ENCODE measurements around the gene MATCAP1. TPM values are rescaled to one million over a fixed set of nuclear protein-coding genes. Genes with fewer than 3 reads are reported as not detected.
A peak's percentile ranks its signal among the peaks of the same experiment; 100 is the strongest.

MATCAP1 gene
- total RNA-seq, 2 experiments from 2014 or later = 21.9 to 24.0 TPM

DNA sequence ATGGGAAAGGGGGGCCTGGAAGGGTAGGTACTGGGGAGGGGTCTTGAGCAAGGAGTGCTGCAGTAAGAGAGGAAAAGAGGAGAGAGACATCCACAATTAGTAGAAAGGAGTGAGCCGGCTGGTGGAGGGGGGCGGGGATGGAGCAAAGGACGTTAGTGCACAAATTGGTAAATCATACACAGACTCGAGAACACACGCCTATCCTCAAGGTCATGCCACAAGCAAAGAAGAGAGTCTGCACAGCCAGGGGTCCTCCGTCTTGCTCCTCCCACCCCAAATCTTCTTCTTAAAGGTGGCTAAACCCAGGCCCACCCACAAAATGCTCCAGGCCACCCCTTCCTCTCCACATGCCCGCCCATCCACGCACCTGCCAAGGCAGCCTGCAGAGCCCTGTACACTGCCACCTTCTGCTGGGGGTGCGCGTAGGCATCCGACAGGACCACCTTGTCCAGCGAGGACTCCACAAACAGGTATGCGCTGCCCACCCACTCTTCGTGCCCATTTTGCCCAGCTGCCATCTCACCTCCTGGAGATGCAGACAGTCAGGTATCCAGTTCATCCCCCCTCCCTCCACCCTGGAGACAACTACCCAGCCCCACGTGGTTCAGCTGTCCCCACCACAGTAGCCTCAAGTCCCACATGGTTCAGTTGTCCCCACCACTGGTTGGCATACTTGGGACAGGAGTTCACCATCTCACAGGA lies 27.5 kb downstream of the MATCAP1 start:
- Mint-ChIP-seq H3K4me1 (ENCODE audit: low read depth) (peaks cover 31% of the 10 kb centered on the region), H3K27ac (no peak overlapping the region), H3K36me3 (ENCODE audit: low read depth) (peaks cover 4% of the 10 kb centered on the region), H3K27me3 (ENCODE audit: low read depth) (peaks cover 8% of the 10 kb centered on the region), H3K4me3 (no peak overlapping the region), H3K9me3 (no peaks in the 10 kb centered on the region)
- intact Hi-C loops (cut with micrococcal nuclease) = loop anchor here (10.0 kb wide), 1 partner anchor 239 kb away; the partner anchor contains the start of gene TPPP3
- no peak for DNase-seq
- CTCF ChIA-PET = interaction anchor here (0.9 to 8.7 kb wide), 16 partner anchors 10 to 181 kb away, joined by 3 to 163 read pairs (median 8); partner anchors contain the start of gene CES4A

DNA sequence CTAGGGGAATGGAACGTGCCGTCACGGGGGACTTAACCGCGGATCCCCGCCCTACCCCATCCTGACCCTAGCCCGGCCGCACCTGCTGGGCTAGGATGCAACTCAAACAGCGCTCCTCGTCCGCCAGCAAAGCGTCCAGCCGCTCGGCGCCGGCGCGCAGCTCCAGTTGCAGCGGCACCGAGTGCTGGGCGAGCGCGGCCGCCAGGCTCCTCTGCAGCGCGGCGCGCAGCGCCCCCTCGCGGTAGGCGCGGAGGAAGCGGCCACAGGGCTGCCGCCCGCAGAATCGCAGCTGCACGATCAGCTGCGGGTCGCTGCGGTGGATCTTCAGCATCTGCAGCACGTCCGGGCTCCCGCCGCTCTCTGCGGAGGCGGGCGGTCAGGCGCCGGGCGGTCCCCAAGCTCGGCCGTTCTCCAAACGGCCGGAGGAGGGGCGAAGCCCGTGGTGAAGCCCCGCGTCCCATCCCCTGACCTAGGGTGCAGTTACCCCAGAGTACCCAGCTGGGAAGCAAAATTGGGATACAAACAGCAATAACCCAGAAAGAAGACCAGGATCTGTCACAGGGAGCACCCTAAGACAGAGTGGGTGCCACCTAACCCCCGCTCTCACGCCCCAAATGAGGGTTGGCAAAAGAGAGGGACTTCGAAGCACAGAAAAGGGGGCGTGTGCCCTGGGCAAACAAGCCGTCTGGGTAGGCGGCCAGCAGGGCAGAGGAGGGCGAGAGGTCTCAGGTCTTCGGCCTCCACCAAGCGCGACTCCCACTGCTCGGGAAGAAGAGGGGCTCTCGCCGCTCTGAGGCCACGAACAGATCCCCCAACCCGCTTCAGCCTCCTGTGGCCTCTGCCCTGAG lies 28.2 kb downstream of the MATCAP1 start:
- peaks cover 8% of the 10 kb centered on the region for H3K27me3 Mint-ChIP-seq (ENCODE audit: low read depth)

DNA sequence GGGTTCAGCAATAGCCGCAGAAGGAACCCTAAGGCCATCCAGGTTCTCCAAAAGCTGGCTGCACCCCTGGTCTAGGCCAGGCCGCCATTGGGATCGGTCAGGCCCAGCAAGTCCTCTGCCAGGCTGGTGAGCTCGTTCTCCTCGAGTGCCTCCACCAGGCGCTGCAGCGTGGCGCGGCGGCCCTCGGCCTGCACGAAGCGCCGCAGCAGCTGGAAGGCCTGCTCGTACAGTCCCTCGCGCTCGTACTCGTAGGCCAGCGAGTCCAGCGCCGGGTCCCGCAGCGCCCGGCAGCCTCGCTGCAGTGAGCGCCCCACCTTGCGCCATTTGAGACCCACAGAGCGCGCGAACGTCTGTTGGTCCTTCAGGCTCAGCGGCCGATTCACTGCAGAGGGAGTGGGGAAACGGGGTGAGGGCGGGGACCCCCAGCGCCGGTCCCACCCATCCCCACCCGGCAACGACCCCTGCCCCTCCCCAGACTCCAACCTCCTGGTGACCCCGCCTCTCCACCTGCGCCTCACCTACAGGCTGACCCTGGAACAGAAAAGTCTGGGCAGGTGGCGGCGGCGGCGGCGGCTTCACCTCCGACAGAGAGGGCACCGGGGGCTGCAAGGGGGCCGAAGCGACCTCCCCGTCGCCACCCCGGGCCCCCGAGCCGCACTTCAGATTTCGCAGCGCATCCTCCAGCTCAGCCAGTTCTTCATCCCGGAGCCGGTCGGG lies 29.0 kb downstream of the MATCAP1 start:
- H3K4me1 Mint-ChIP-seq (ENCODE audit: low read depth) = peaks cover 32% of the 10 kb centered on the region
- H3K36me3 Mint-ChIP-seq (ENCODE audit: low read depth) = peaks cover 3% of the 10 kb centered on the region
- intact Hi-C loops (cut with micrococcal nuclease) = loop anchor here (1.0 to 10.0 kb wide), 5 partner anchors 136 to 240 kb away; partner anchors contain the start of gene TPPP3
- CTCF ChIA-PET = interaction anchor here (0.6 to 8.7 kb wide), 41 partner anchors 9 to 289 kb away, joined by 3 to 163 read pairs (median 5); partner anchors contain the start of genes CES3, HSF4 and NOL3
- DNase-seq = no peak
- no peaks in the 10 kb centered on the region for H3K9me3 Mint-ChIP-seq
- H3K27me3 Mint-ChIP-seq (ENCODE audit: low read depth) = peaks cover 8% of the 10 kb centered on the region
- H3K4me3 Mint-ChIP-seq = peak overlapping the region; percentile 58
- no peak overlapping the region for H3K27ac Mint-ChIP-seq

More for the DNA sequence above, 28.2 kb downstream of the MATCAP1 start:
- intact Hi-C loops (cut with micrococcal nuclease) = loop anchor here (1.0 to 10.0 kb wide), 5 partner anchors 137 to 239 kb away; partner anchors contain the start of gene TPPP3
- Mint-ChIP-seq H3K4me1 (ENCODE audit: low read depth) (peaks cover 32% of the 10 kb centered on the region), H3K9me3 (no peaks in the 10 kb centered on the region), H3K4me3 (peak overlapping the region; percentile 58), H3K27ac (no peak overlapping the region), H3K36me3 (ENCODE audit: low read depth) (peaks cover 3% of the 10 kb centered on the region)
- DNase-seq = peak; percentile 76
- CTCF ChIA-PET = interaction anchor here (0.6 to 8.7 kb wide), 38 partner anchors 8 to 288 kb away, joined by 3 to 163 read pairs (median 5); partner anchors contain the start of genes CES3, HSF4 and NOL3

DNA sequence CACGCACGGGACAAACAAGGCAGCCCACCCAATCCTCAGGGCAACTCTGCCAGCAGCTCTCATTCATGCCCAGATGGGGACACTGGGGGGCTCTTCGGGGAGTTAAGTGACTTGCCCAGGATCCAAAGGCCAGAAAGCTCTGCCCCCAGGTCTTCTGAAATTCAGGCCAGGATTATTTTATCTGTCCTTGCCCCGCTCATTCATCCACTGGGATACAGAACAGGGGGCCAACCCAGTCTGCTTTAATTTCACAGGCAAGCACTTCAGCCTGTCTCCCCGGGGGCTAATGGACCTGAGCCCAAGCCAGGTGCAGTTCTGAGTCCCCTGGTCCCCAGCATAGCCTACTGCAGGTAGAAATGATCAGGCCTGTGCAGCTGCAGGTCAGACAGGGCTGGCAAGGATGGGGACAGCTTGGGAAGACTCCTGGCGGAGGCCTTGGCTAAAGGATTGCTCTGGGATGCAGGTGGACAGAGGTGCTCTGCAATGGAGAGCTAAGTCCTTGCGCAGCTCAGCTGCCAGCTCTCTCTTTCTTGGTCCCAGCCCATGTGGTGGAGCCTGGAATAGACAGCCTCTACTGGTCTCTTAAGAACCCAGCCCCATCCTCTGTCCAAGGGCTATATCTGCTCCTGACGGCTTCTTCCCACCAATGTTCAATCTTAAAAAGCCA lies 32.2 kb downstream of the MATCAP1 start:
- peak overlapping the region; percentile 54 for H3K4me3 Mint-ChIP-seq
- intact Hi-C loops (cut with micrococcal nuclease) = loop anchor here (10.0 kb wide), 1 partner anchor 243 kb away; the partner anchor contains the start of gene TPPP3
- H3K36me3 Mint-ChIP-seq (ENCODE audit: low read depth) = peaks cover 25% of the 10 kb centered on the region
- H3K9me3 Mint-ChIP-seq = no peaks in the 10 kb centered on the region
- peaks cover 15% of the 10 kb centered on the region for H3K4me1 Mint-ChIP-seq (ENCODE audit: low read depth)
- CTCF ChIA-PET = interaction anchor here (0.5 to 8.7 kb wide), 9 partner anchors 9 to 258 kb away, joined by 3 to 163 read pairs (median 3); no protein-coding TSS in a partner anchor
- H3K27me3 Mint-ChIP-seq (ENCODE audit: low read depth) = peaks cover 8% of the 10 kb centered on the region
- no peak overlapping the region for H3K27ac Mint-ChIP-seq
- DNase-seq = no peak

DNA sequence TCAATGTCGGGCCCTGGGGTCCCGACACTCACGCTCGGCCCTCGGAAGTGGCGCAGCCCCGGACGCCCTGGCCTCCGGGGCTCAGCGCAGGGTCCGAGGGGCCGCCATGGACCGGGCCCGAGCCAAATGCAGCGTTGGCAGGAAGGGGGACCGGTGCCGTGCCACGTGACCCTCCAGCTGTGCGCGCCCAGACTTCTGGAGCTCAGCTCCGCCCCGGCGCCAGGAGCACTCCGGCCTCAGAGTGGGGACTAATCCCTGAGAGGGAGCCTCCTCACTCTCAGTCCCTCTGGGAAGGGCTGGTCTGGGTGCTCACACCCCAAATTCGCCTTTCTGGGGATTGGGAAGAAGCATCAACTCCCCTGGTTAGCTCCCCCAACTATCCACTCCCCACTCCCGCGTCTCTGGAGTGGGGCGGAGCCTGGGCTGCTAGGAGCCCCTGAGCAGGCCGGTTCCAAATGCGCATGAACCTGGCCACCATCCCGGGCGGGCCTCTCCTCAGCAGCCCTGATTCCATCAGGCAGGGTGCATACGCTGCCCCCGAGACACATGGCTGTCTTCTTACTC lies 32.8 kb downstream of the MATCAP1 start, which contains the start of gene B3GNT9:
TSS of gene B3GNT9 (minus strand) at position 166 of the 564 bp plus-strand sequence. CDS start 513 bp downstream, outside the sequence.
- Mint-ChIP-seq H3K9me3 (no peaks in the 10 kb centered on the region), H3K27me3 (ENCODE audit: low read depth) (peaks cover 8% of the 10 kb centered on the region), H3K27ac (no peak within 1 kb of the TSS), H3K4me1 (ENCODE audit: low read depth) (peaks cover 13% of the 10 kb centered on the region), H3K4me3 (peak within 1 kb of the TSS; percentile 54), H3K36me3 (ENCODE audit: low read depth) (peaks cover 30% of the 10 kb centered on the region)
- CTCF ChIA-PET = interaction anchor here (0.5 to 8.7 kb wide), 6 partner anchors 9 to 195 kb away, joined by 3 to 163 read pairs (median 3); no protein-coding TSS in a partner anchor
- intact Hi-C loops (cut with micrococcal nuclease) = loop anchor here (10.0 kb wide), 1 partner anchor 244 kb away; the partner anchor contains the start of gene TPPP3
- no peak for DNase-seq

DNA sequence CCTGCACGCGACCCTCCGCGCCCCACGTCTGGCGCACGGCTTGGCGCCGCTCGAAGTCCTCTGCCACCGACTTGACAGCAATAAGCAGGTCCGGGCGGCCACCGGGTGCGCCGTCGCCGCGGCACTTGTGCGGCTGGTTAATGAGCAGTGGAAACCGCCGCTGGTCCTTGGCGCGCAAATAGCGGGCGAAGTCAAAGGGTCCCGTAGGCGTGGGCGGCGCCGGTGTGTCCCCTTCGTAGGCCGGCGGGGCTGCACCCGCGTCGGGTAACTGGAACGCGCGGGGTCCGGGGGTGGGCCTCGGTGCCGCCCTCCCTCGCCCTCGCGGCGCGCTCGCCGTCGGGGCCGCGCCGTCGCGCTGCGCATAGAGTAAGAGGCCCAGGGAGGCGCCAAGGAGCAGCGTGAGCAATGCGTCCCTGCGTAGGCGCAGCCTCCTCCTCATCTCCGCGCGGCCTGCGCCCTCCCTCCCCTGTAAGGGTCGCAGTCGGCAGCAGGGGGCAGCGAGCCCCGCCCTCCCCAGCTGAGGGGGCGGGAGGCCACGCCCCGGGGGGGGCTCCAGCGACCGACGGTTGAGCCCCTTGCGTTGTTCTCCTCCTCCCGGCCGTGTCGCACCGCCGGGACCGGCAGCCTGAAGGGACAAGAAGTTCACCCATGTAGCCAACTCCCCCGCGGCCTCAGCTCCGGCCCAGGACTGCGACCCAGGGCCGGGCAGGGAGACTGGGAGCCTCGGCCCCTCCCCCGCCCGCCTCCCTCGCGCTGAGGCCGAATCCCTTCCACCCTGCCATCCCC lies 33.5 kb downstream of the MATCAP1 start:
- intact Hi-C loops (cut with micrococcal nuclease) = loop anchor here (10.0 kb wide), 1 partner anchor 245 kb away; the partner anchor contains the start of gene TPPP3
- CTCF ChIA-PET = interaction anchor here (0.8 to 8.7 kb wide), 4 partner anchors 10 to 134 kb away, joined by 3 to 163 read pairs (median 3); no protein-coding TSS in a partner anchor
- peaks cover 7% of the 10 kb centered on the region for H3K27me3 Mint-ChIP-seq (ENCODE audit: low read depth)

DNA sequence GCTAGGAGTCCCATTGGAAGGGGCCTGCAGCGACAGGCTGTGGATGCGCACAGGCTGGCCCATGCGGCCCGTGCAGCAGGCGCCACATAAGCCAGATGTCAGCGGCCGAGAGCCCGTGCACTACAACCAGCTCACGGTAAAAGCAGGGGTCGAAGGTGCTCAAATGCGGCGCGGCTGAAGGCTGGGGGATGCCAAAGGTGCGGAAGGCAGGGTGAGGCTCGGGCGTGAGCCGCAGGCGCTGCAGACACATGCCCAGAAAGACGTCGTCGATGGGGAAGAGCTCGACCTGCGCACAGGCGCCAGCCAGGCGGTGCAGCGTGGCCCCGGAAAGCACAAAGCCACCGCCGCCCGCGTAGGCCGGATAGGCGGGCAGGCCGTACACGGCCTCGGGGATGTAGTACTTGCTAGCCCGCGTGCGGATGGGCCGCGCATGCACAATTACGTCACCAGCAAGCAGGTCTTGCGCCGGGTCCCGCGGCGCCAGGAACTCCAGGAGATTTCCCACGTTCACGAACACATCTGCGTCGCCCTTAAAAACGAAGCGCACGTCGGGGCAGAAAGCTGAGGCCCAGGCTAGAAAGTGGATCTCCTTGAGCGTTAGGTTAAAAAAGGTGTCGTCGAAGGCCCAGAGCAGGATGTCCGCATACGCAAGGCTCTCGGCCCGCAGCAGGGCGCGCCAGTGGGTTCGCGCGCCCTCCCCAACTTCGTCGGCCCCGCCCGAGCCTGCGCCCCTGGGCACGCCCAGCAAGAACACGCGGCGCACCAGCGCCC lies 34.3 kb downstream of the MATCAP1 start:
- intact Hi-C loops (cut with micrococcal nuclease) = loop anchor here (10.0 kb wide), 1 partner anchor 245 kb away; the partner anchor contains the start of gene TPPP3
- Mint-ChIP-seq H3K27me3 (ENCODE audit: low read depth) (peaks cover 6% of the 10 kb centered on the region), H3K27ac (no peak overlapping the region), H3K4me3 (peak overlapping the region; percentile 5), H3K4me1 (ENCODE audit: low read depth) (peaks cover 8% of the 10 kb centered on the region), H3K9me3 (no peaks in the 10 kb centered on the region), H3K36me3 (ENCODE audit: low read depth) (peaks cover 38% of the 10 kb centered on the region)
- DNase-seq = no peak
- CTCF ChIA-PET = interaction anchor here (1.1 kb wide), 1 partner anchor 132 kb away, joined by 3 read pairs; no protein-coding TSS in a partner anchor

More for the DNA sequence above, 33.5 kb downstream of the MATCAP1 start:
- Mint-ChIP-seq H3K9me3 (no peaks in the 10 kb centered on the region), H3K4me1 (ENCODE audit: low read depth) (peaks cover 10% of the 10 kb centered on the region), H3K36me3 (ENCODE audit: low read depth) (peaks cover 33% of the 10 kb centered on the region), H3K27ac (no peak overlapping the region), H3K4me3 (peak overlapping the region; percentile 54)
- DNase-seq = peak; percentile 51

DNA sequence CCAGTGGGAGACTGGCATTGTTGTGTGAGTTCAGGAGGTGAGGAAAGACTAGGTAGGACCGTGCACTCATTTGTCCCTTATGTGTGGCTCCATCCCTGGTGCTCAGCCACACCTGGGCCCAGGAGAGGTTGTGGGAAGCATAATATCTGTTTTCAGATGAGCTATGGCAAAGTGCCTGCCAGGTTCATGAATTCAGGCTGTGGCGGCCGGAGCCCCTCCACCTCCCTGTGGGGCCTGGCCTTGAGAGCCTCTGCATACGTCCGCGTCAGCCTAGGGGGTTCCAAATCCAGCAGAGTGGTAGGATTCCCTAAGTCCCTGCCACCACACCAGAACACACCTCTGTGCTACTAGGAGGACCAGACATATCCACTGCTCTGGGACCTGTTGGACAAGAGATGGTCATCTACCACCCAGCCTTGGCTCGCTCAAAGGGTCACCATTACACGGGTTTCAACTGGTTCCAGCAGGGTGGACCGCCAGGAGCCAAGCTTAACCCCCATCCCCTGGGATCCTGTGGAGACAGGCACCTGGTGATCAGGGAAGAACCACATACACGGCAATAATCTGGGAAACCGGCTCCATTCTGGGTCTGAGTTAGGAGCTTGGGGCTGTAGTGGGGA lies 35.0 kb downstream of the MATCAP1 start:
- DNase-seq = no peak
- Mint-ChIP-seq H3K4me3 (no peak overlapping the region), H3K9me3 (no peaks in the 10 kb centered on the region), H3K36me3 (ENCODE audit: low read depth) (peaks cover 44% of the 10 kb centered on the region), H3K4me1 (ENCODE audit: low read depth) (peaks cover 8% of the 10 kb centered on the region), H3K27ac (no peak overlapping the region), H3K27me3 (ENCODE audit: low read depth) (peaks cover 6% of the 10 kb centered on the region)
- CTCF ChIA-PET = interaction anchor here (1.1 kb wide), 1 partner anchor 131 kb away, joined by 3 read pairs; no protein-coding TSS in a partner anchor
- intact Hi-C loops (cut with micrococcal nuclease) = no loop called here

DNA sequence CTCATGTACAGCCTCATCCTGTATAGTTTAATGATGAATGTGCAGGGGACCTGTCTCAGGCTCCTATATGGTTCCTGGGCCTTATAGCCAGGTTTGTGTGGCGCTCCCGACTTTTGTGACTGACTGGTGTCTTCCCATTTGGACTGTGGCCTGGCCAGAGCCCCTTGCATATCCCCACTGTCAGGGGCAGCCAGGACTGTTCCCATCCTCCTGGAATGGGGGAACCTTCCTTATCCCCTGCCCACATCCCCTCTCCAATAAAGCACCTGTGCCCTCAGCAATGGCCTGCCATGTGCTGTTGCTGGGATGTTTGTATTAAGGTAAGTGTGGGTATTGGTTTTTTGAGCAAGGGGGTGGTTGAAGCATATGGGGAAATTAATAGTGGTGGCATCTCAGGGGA lies 35.5 kb downstream of the MATCAP1 start:
- DNase-seq = no peak
- intact Hi-C loops (cut with micrococcal nuclease) = no loop called here
- Mint-ChIP-seq H3K27ac (no peak overlapping the region), H3K4me3 (no peak overlapping the region), H3K4me1 (ENCODE audit: low read depth) (peaks cover 8% of the 10 kb centered on the region), H3K36me3 (ENCODE audit: low read depth) (peaks cover 47% of the 10 kb centered on the region), H3K27me3 (ENCODE audit: low read depth) (peaks cover 6% of the 10 kb centered on the region), H3K9me3 (no peaks in the 10 kb centered on the region)
- CTCF ChIA-PET = no interaction called here
